Neutrophil (primary cell): ENCODE results near the gene MYL9.

Source experiments
- H3K27ac ChIP-seq: fragments of 200-600 bp; sonication (generic); 2 replicates; pipeline ENCODE4 v1.5.1; 2016; ENCODE audit warnings: mild to moderate bottlenecking, moderate library complexity
- H3K27me3 ChIP-seq: fragments of 200-600 bp; sonication (generic); 2 replicates; pipeline ENCODE4 v1.6.0; 2016; ENCODE audit warnings: mild to moderate bottlenecking
- H3K36me3 ChIP-seq: fragments of 200-600 bp; sonication (generic); 2 replicates; pipeline ENCODE4 v1.5.1; 2017
- H3K4me1 ChIP-seq, 2 experiments: fragments of 200-600 bp in 1 of 2; sonication (generic) in 1 of 2; 1 replicate in 1 of 2; 2 replicates in 1 of 2; pipeline versions ENCODE4 v1.5.1 to v1.6.1; 2013 to 2016; ENCODE audit warnings: low read depth in 1 of 2, low read length in 1 of 2, mild to moderate bottlenecking in 1 of 2, moderate library complexity in 1 of 2; ENCODE audit not compliant: control insufficient read depth in 1 of 2, insufficient read depth in 1 of 2
- H3K4me3 ChIP-seq, 2 experiments: fragments of 200-600 bp in 1 of 2; sonication (generic) in 1 of 2; 1 replicate in 1 of 2; 2 replicates in 1 of 2; pipeline ENCODE4 v1.5.1; 2013 to 2016; ENCODE audit warnings: low read depth in 1 of 2, low read length in 1 of 2, mild to moderate bottlenecking in 1 of 2, moderate library complexity in 1 of 2
- H3K9me3 ChIP-seq: fragments of 200-600 bp; sonication (generic); 2 replicates; pipeline ENCODE4 v1.5.1; 2016
- TF ChIP-seq, protein P1 (sequence below): fragments of 200-600 bp; sonication (generic); IDR thresholded peaks from 2 replicates; pipeline ENCODE4 v1.5.1; 2016; ENCODE audit warnings: antibody characterized with exemption

Gene MYL9

GRCh38 chr20:36578356-36579041 lies 37.2 kb downstream of the MYL9 start:
- no peak overlapping the region for H3K27ac ChIP-seq
- H3K36me3 ChIP-seq = peaks cover 5% of the 10 kb centered on the region
- peaks cover 8 to 11% of the 10 kb centered on the region in 2 experiments for H3K4me1 ChIP-seq
- H3K27me3 ChIP-seq = peaks cover 23% of the 10 kb centered on the region
- no peaks in the 10 kb centered on the region for H3K9me3 ChIP-seq
- TF ChIP-seq, protein P1, sequence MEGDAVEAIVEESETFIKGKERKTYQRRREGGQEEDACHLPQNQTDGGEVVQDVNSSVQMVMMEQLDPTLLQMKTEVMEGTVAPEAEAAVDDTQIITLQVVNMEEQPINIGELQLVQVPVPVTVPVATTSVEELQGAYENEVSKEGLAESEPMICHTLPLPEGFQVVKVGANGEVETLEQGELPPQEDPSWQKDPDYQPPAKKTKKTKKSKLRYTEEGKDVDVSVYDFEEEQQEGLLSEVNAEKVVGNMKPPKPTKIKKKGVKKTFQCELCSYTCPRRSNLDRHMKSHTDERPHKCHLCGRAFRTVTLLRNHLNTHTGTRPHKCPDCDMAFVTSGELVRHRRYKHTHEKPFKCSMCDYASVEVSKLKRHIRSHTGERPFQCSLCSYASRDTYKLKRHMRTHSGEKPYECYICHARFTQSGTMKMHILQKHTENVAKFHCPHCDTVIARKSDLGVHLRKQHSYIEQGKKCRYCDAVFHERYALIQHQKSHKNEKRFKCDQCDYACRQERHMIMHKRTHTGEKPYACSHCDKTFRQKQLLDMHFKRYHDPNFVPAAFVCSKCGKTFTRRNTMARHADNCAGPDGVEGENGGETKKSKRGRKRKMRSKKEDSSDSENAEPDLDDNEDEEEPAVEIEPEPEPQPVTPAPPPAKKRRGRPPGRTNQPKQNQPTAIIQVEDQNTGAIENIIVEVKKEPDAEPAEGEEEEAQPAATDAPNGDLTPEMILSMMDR = no peak
- no peak overlapping the region for H3K4me3 ChIP-seq

- H3K4me1 ChIP-seq = peaks cover 1 to 2% of the 10 kb centered on the region in 2 experiments
- no peak overlapping the region for H3K4me3 ChIP-seq
- H3K27me3 ChIP-seq = peaks cover 7% of the 10 kb centered on the region
- peaks cover 5% of the 10 kb centered on the region for H3K36me3 ChIP-seq
- TF ChIP-seq, protein P1 = no peak
- H3K27ac ChIP-seq = no peak overlapping the region
- no peaks in the 10 kb centered on the region for H3K9me3 ChIP-seq
These were observed 38.8 kb downstream of the MYL9 start for GRCh38 chr20:36579996-36580545.

- Histone ChIP-seq H3K4me3 (no peak overlapping the region), H3K27me3 (no peaks in the 10 kb centered on the region), H3K4me1 (no peaks in the 10 kb centered on the region), H3K9me3 (no peaks in the 10 kb centered on the region), H3K27ac (no peak overlapping the region), H3K36me3 (peaks cover 5% of the 10 kb centered on the region)
- TF ChIP-seq, protein P1 = no peak
These were observed 41.0 kb downstream of the MYL9 start for GRCh38 chr20:36582322-36582721.

- Histone ChIP-seq H3K27ac (no peak overlapping the region), H3K9me3 (no peaks in the 10 kb centered on the region), H3K36me3 (peaks cover 5% of the 10 kb centered on the region), H3K27me3 (no peaks in the 10 kb centered on the region), H3K4me3 (no peak overlapping the region), H3K4me1 (no peaks in the 10 kb centered on the region)
- TF ChIP-seq, protein P1 = no peak
These were observed 41.5 kb downstream of the MYL9 start for GRCh38 chr20:36582821-36583220.

DNA sequence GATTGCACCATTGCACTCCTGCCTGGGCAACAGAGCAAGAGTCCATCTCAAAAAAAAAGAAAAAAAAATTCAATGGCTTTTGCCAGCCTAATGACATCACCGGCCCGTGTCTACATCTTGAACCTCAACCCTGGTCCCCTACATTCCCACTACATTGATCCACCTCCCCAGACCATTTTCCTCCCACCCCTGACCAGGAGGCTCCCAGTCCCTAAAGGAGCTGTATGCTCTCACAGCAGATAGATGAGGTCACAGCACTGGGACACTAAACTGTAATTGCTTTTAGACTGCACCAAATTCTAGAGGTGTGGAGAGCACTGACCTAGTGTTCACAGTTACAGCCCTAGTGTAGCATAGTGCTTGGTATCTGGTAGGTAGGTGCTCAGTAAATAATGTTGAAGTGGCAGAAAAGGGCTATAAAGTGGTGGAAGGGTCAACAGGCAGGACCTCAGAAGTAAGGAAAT lies 42.7 kb downstream of the MYL9 start:
- no peak overlapping the region for H3K27ac ChIP-seq
- TF ChIP-seq, protein P1 = no peak
- H3K9me3 ChIP-seq = no peaks in the 10 kb centered on the region
- peaks cover 5% of the 10 kb centered on the region in 2 experiments for H3K4me1 ChIP-seq
- H3K4me3 ChIP-seq = no peak overlapping the region
- no peaks in the 10 kb centered on the region for H3K27me3 ChIP-seq
- H3K36me3 ChIP-seq = peaks cover 5% of the 10 kb centered on the region
